Keratinocyte (primary cell): Measurements from ENCODE around the gene CRTC1.

Source experiments
- EZH2 ChIP-seq: IDR thresholded peaks from one replicate; pipeline ENCODE4 v1.6.1; 2012; ENCODE audit warnings: inconsistent platforms, mild to moderate bottlenecking, low read length, moderate library complexity
- TF ChIP-seq, protein P1 (sequence below), 3 experiments: IDR thresholded peaks in 1 of 3; conservative IDR thresholded peaks in 1 of 3; optimal IDR thresholded peaks in 1 of 3; 2 replicates in 2 of 3; 3 replicates in 1 of 3; pipeline versions ENCODE3 to v1.5.1; 2011; ENCODE audit warnings: low read length in 3 of 3, mild to moderate bottlenecking in 3 of 3, moderate library complexity in 2 of 3, control low read depth in 1 of 3, inconsistent platforms in 1 of 3; ENCODE audit not compliant: insufficient read depth in 2 of 3; ENCODE audit errors: extremely low read depth in 1 of 3

DNA sequence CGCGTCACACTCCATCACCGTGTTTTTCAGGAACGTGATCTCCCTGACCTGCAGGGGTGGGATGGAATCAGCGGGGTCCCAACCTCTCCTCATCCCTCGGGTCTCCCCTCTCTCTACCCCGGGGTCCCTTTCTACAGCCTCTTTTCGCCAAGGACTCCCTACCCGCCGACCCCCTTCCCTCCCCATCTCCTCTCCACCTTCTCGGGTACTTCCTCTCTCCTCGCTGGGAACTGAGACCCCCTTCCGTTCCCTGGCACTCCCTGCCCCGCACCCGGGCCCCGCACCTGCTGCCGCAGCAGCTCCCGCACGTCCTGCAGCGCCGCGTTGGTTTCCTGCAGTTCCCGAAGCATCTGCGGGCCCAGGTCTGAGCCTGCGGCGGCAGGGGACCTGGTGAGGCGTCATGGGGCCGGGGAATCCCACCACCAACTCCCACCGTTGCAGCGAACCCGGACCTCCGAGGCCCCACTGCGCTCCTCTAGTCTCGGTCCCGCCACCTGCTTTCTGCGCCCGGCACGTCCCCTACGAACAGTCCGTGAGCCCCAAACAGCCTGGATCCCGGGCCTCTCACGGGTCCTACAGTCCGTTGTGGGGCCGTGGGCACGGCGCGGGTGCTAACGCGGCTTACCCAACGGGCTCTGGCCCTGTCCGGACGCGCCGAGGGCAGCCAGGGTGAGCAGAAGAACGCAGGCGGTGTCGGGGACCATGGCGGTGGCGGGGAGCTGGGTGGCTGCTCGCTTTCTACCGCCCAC lies 107.3 kb downstream of the CRTC1 start, which contains the start of gene COMP:
- TF ChIP-seq, protein P1, sequence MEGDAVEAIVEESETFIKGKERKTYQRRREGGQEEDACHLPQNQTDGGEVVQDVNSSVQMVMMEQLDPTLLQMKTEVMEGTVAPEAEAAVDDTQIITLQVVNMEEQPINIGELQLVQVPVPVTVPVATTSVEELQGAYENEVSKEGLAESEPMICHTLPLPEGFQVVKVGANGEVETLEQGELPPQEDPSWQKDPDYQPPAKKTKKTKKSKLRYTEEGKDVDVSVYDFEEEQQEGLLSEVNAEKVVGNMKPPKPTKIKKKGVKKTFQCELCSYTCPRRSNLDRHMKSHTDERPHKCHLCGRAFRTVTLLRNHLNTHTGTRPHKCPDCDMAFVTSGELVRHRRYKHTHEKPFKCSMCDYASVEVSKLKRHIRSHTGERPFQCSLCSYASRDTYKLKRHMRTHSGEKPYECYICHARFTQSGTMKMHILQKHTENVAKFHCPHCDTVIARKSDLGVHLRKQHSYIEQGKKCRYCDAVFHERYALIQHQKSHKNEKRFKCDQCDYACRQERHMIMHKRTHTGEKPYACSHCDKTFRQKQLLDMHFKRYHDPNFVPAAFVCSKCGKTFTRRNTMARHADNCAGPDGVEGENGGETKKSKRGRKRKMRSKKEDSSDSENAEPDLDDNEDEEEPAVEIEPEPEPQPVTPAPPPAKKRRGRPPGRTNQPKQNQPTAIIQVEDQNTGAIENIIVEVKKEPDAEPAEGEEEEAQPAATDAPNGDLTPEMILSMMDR (optimal IDR thresholded peaks at IDR 0.05 in 1 of 3, IDR thresholded peaks at IDR 0.05 in 1 of 3, conservative IDR thresholded peaks at IDR 0.05 in 1 of 3; ENCODE audit: extremely low read depth in 1 of 3, insufficient read depth in 2 of 3, low read length in 3 of 3), result no peak
- TF ChIP-seq EZH2, result peak; percentile 98
